ENCODE measurements around the gene GKAP1.
"Not testable (repeated sequence)": the region's sequence is repeated elsewhere in the genome, so short reads cannot be mapped to it uniquely, and the experiment has no call there.

GRCh38 chr9:83817011-83817355 is 586 bp downstream of the GKAP1 start:
- TF ChIP-seq CTCF, EZH2phosphoT487 (IDR thresholded peaks at IDR 0.05; ENCODE audit: low read length): not testable (repeated sequence)

All from MM.1S (cell line).